ENCODE results near the gene RBM33. TPM values are rescaled to one million over a fixed set of nuclear protein-coding genes. Genes with fewer than 3 reads are reported as not detected.

RBM33 gene
- polyA plus RNA-seq, 3 donors = 15.0 to 27.7 (median 22.2) TPM

- Histone ChIP-seq H3K79me2 (ENCODE audit: insufficient read depth, low read length) (peaks cover 75% of the 10 kb centered on the region), H2AFZ (ENCODE audit: insufficient read depth, low read depth, low read length, poor library complexity, severe bottlenecking) (no peak overlapping the region), H4K20me1 (ENCODE audit: insufficient read depth, low read length) (peaks cover 84% of the 10 kb centered on the region), H3K27ac (ENCODE audit: low read depth in 1 of 2, low read length in 2 of 2) (peak overlapping the region in 1 of 2 donors; percentile 61), H3K9ac (ENCODE audit: insufficient read depth, low read length, poor library complexity, severe bottlenecking) (no peak overlapping the region), H3K36me3 (replicated peaks in 1 of 2; ENCODE audit: control insufficient read depth in 1 of 2, insufficient read depth in 2 of 2, low read length in 2 of 2) (peaks cover 34 to 68% of the 10 kb centered on the region in 2 donors), H3K4me2 (replicated peaks; ENCODE audit: extremely low read depth, low read length, poor library complexity, severe bottlenecking) (no peak overlapping the region), H3K9me3 (replicated peaks in 1 of 2; ENCODE audit: control insufficient read depth in 1 of 2, insufficient read depth in 1 of 2, low read length in 2 of 2) (peaks cover 0 to 2% of the 10 kb centered on the region in 2 donors), H3K4me3 (replicated peaks in 1 of 3; ENCODE audit: low read depth in 2 of 3, low read length in 3 of 3) (no peak overlapping the region), H3K4me1 (ENCODE audit: control insufficient read depth in 1 of 2, insufficient read depth in 2 of 2, low read length in 2 of 2) (peaks cover 53 to 55% of the 10 kb centered on the region in 2 donors), H3K27me3 (ENCODE audit: control insufficient read depth in 2 of 2, insufficient read depth in 2 of 2, low read length in 2 of 2) (no peaks in the 10 kb centered on the region)
- intact Hi-C loops (cut with micrococcal nuclease) = loop anchor here in 1 of 2 donors (10.0 kb wide), 1 partner anchor 838 kb away; no protein-coding TSS in a partner anchor
- no peak overlapping the region for H3K4me3 Mint-ChIP-seq
- WGBS (ENCODE audit: insufficient coverage) = 92% methylated on average over 7 of the region's 10 CpGs
- peak overlapping the region in 5 of 7 donors; percentile 11 to 90 (median 78) for H3K27ac Mint-ChIP-seq
- H3K36me3 Mint-ChIP-seq = peaks cover 60 to 71% of the 10 kb centered on the region in 2 donors
- H3K27me3 Mint-ChIP-seq (ENCODE audit: low read depth in 3 of 3) = peaks cover 0 to 1% (median 0%) of the 10 kb centered on the region in 3 donors
- peaks cover 0 to 2% (median 0%) of the 10 kb centered on the region in 7 donors for H3K9me3 Mint-ChIP-seq
- no peak for TF ChIP-seq CTCF (IDR thresholded peaks at IDR 0.05)
- H3K4me1 Mint-ChIP-seq = peaks cover 52% of the 10 kb centered on the region
- DNase-seq = no peak
Measured at GRCh38 chr7:155762655-155763054, 118.2 kb downstream of the RBM33 start.

- Mint-ChIP-seq H3K9me3 (no peaks in the 10 kb centered on the region), H3K36me3 (peaks cover 60 to 70% of the 10 kb centered on the region in 2 donors), H3K4me1 (peaks cover 52% of the 10 kb centered on the region), H3K4me3 (no peak overlapping the region), H3K27me3 (ENCODE audit: low read depth in 3 of 3) (peaks cover 0 to 1% (median 0%) of the 10 kb centered on the region in 3 donors), H3K27ac (peak overlapping the region in 4 of 7 donors; percentile 11 to 87 (median 42))
- Histone ChIP-seq H3K4me1 (ENCODE audit: control insufficient read depth in 1 of 2, insufficient read depth in 2 of 2, low read length in 2 of 2) (peaks cover 53 to 55% of the 10 kb centered on the region in 2 donors), H3K79me2 (ENCODE audit: insufficient read depth, low read length) (peaks cover 75% of the 10 kb centered on the region), H3K27me3 (ENCODE audit: control insufficient read depth in 2 of 2, insufficient read depth in 2 of 2, low read length in 2 of 2) (no peaks in the 10 kb centered on the region), H3K36me3 (replicated peaks in 1 of 2; ENCODE audit: control insufficient read depth in 1 of 2, insufficient read depth in 2 of 2, low read length in 2 of 2) (peaks cover 39 to 68% of the 10 kb centered on the region in 2 donors), H3K4me2 (replicated peaks; ENCODE audit: extremely low read depth, low read length, poor library complexity, severe bottlenecking) (no peak overlapping the region), H2AFZ (ENCODE audit: insufficient read depth, low read depth, low read length, poor library complexity, severe bottlenecking) (no peak overlapping the region), H3K27ac (ENCODE audit: low read depth in 1 of 2, low read length in 2 of 2) (peak overlapping the region in 1 of 2 donors; percentile 61), H3K9me3 (replicated peaks in 1 of 2; ENCODE audit: control insufficient read depth in 1 of 2, insufficient read depth in 1 of 2, low read length in 2 of 2) (no peaks in the 10 kb centered on the region), H4K20me1 (ENCODE audit: insufficient read depth, low read length) (peaks cover 84% of the 10 kb centered on the region), H3K4me3 (replicated peaks in 1 of 3; ENCODE audit: low read depth in 2 of 3, low read length in 3 of 3) (no peak overlapping the region), H3K9ac (ENCODE audit: insufficient read depth, low read length, poor library complexity, severe bottlenecking) (no peak overlapping the region)
- intact Hi-C loops (cut with micrococcal nuclease) = loop anchor here in 1 of 2 donors (10.0 kb wide), 1 partner anchor 838 kb away; no protein-coding TSS in a partner anchor
- 92% methylated on average over 8 of the region's 10 CpGs for whole genome bisulfite sequencing (ENCODE audit: insufficient coverage)
- DNase-seq = no peak
- TF ChIP-seq CTCF (IDR thresholded peaks at IDR 0.05) = no peak
Measured at GRCh38 chr7:155763122-155763521, 118.7 kb downstream of the RBM33 start.
